GM19468 (cell line): ENCODE measurements around the gene CYSLTR2.
A peak's percentile ranks its signal among the peaks of the same experiment; 100 is the strongest.

Experiments
- ATAC-seq: cut with Tn5 transposase; IDR thresholded peaks from one replicate; pipeline ENCODE4 v1.9.1; 2021; ENCODE audit warnings: mild to moderate bottlenecking, moderate library complexity, moderate number of reproducible peaks; ENCODE audit not compliant: unreplicated experiment; ENCODE audit errors: extremely low read depth

Gene CYSLTR2, protein sequence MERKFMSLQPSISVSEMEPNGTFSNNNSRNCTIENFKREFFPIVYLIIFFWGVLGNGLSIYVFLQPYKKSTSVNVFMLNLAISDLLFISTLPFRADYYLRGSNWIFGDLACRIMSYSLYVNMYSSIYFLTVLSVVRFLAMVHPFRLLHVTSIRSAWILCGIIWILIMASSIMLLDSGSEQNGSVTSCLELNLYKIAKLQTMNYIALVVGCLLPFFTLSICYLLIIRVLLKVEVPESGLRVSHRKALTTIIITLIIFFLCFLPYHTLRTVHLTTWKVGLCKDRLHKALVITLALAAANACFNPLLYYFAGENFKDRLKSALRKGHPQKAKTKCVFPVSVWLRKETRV

DNA sequence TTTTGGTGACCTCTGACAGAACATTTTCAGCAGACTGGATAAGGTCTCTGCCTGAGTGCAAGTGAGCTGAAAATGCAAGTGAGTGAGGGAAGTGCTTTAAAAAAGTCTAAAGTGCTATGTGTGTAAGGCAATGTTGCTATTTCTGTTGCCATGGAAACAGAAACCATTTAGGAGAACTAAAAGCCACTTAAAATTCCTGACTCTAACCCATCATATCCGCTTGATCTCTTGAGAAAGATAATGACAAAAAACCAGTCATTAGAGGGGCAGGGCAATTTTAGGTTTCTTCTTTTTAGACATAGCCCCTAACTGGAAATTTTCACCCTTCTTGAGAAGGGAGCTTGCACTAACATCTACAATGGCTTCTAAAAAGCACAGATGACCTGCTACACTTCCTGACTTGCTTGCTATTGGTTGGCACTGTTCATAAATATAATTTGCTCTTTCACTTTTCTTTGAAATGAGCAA lies at the start of gene CYSLTR2:
Gene CYSLTR2 (plus strand): TSS at position 458 of the 468 bp plus-strand sequence. CDS start 52,889 bp downstream, outside the sequence.
- ATAC-seq, result peak; percentile 57

GRCh38 chr13:48615049-48615448 lies 38.7 kb upstream of the CYSLTR2 start:
- ATAC-seq, result no peak

- ATAC-seq, result no peak
These were observed 34.8 kb upstream of the CYSLTR2 start for GRCh38 chr13:48618937-48619336.

DNA sequence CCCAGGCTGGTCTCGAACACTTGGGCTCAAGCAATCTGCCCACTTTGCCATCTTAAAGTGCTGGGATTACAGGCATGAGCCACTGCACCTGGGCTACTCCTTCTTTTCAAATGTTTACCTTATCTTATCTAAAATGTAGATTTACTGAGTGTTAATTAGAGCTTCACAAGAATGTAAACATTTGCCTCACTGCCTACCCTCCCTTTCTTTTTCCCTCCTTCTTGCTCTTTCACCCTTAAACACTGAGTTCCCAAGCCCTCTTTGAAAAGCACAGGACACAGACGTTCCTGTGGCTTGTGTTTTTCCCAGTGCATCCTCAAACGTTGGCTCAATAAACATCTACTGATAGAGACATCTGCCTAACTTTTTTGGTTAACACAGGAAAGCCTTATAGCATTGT lies 32.7 kb upstream of the CYSLTR2 start:
- ATAC-seq, result no peak

DNA sequence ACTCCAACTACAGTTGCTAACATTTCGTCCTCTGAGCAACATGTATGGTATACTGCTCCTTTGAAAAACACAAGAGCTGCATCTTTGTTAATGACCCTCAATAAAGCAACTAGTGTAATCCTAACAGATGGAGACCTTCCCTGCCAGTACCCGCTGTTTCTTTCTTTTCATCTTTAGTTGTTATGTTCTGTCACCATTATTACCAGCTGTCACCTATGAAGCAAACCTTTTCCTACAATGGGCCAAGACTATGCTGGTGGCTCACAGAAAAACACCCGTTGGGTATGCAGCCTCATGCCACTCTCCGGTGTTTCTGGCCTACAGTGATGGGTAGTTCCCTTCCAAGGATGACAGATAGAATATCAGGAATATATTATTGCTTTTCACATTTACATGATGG lies 29.7 kb upstream of the CYSLTR2 start:
- no peak for ATAC-seq

GRCh38 chr13:48624858-48625257 lies 28.9 kb upstream of the CYSLTR2 start:
- no peak for ATAC-seq

GRCh38 chr13:48625413-48626076 lies 28.2 kb upstream of the CYSLTR2 start:
- ATAC-seq, result no peak

- ATAC-seq, result no peak
These were observed 27.7 kb upstream of the CYSLTR2 start for GRCh38 chr13:48626077-48626449.

GRCh38 chr13:48626726-48627451 lies 26.8 kb upstream of the CYSLTR2 start:
- ATAC-seq, result no peak

DNA sequence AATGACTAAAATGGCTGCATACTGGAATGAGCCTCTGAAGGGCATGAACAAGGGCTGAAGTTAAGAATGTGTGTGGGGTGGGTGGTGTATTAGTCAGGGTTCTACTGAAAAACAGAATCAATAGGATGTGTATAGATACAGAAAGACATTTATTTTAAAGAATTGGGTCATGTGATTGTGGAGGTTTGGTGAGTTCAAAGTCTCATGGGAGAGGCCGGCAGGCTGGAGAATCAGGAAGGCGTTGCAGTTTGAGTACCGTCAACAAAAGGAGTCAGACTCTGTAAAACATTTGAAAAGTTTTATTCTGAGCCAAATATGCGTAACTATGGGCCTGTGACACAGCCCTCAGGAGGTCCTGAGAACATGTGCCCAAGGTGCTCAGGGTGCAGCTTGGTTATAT lies 24.5 kb upstream of the CYSLTR2 start:
- no peak for ATAC-seq

- no peak for ATAC-seq
These were observed 23.4 kb upstream of the CYSLTR2 start for GRCh38 chr13:48630291-48630690.

GRCh38 chr13:48630773-48631172 lies 23.0 kb upstream of the CYSLTR2 start:
- ATAC-seq, result no peak

- no peak for ATAC-seq
These were observed 22.3 kb upstream of the CYSLTR2 start for GRCh38 chr13:48631441-48631840.

DNA sequence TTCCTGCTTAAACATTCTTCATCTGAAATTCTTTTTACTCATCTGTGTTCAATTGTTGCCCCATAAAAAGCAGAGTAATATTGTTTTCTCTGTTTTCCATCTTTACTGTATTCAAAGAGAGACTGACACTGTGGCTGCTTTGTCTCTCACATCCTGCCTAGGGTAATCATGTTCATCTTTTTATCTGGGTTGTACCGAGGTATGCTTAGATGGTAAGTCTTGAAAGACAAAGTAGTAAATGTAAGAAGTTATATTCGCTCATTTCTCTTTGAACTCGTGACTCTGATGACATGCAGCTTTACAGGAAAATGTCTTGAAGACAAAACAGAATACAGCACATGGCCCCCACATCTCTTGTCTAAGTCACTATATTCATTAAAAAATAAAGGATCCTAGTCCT lies 20.0 kb upstream of the CYSLTR2 start:
- no peak for ATAC-seq

DNA sequence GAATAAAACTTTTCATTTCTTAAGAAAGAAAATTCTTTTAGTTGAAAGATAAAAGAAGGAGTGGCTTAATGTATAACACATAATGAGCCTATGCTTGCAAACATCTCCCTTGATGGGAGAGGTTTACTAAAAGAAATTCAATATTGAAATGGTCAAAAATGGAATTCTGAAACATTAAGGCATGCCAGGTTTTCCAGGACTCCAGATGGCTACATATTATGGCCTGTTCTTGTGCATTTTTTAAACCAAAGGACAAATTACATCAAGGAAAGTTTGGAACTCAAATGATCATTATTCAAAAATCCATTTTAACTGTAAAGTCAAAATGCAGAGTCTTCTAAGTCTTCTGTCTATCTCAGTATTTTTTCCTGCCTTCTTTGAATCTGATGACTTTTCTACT lies 19.1 kb upstream of the CYSLTR2 start:
- ATAC-seq, result no peak

- ATAC-seq, result no peak
These were observed 18.3 kb upstream of the CYSLTR2 start for GRCh38 chr13:48635478-48635877.

- no peak for ATAC-seq
These were observed 17.2 kb upstream of the CYSLTR2 start for GRCh38 chr13:48636550-48636949.

GRCh38 chr13:48637601-48638000 lies 16.1 kb upstream of the CYSLTR2 start:
- ATAC-seq, result no peak

DNA sequence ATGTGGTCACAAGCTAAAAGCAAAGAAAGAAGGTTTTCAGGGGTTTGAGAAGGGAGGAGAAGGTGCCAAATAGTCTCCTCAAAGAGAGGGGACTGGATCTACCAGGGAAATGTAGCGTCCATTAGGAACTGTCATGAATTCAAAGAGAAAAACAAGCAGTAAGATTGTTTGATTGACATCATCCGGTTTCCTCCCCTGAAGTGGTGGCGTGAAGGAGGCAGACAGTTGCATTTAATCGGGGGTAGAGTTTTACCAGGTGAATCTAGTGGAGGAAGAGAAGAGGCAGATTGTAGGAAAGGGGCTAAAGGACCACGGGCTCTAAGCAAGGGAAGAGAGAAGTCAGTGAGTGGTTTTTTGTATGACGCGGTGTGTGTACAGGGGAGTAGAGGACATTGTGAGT lies 13.0 kb upstream of the CYSLTR2 start:
- ATAC-seq, result no peak

DNA sequence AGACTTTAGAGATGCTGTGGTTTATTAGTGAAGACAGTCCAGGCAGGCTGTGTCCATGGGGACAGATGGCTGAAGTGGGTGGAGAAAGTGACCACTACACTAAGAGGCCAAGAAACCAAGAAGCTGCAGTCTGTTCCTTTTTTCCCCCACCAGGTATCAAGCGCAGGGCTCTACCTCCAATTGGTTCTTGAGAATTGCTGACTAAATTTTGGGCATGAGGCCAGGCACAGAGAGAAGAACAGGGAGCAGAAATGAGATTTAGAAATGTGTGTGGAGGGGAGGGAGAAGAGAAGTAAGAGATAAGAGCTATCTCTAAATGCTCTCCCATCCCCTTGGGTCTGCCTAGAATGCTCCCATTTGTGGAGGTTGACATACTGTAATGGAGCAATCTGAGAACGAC lies 12.3 kb upstream of the CYSLTR2 start:
- ATAC-seq, result no peak

GRCh38 chr13:48642061-48642460 lies 11.7 kb upstream of the CYSLTR2 start:
- no peak for ATAC-seq
